ENCODE measurements around the gene FLOT1. TPM values are rescaled to one million over a fixed set of nuclear protein-coding genes. Genes with fewer than 3 reads are reported as not detected.
A peak's percentile ranks its signal among the peaks of the same experiment; 100 is the strongest.

FLOT1 gene
- total and polyA plus RNA-seq, 2 of the 13 experiments (the other 11 are each of a cell fraction or from before 2014, with no cell fraction given) = 82.3 to 130 TPM

GRCh38 chr6:30749554-30750378 is 7.3 kb upstream of the FLOT1 start (continued):
- peak; percentile 11 for TF ChIP-seq PRDM10 (CRISPR knock-in tag; IDR thresholded peaks at IDR 0.05; ENCODE audit: low read depth)
- no peak for TF ChIP-seq KDM5B (CRISPR knock-in tag; IDR thresholded peaks at IDR 0.05; ENCODE audit: borderline replicate concordance)

DNA sequence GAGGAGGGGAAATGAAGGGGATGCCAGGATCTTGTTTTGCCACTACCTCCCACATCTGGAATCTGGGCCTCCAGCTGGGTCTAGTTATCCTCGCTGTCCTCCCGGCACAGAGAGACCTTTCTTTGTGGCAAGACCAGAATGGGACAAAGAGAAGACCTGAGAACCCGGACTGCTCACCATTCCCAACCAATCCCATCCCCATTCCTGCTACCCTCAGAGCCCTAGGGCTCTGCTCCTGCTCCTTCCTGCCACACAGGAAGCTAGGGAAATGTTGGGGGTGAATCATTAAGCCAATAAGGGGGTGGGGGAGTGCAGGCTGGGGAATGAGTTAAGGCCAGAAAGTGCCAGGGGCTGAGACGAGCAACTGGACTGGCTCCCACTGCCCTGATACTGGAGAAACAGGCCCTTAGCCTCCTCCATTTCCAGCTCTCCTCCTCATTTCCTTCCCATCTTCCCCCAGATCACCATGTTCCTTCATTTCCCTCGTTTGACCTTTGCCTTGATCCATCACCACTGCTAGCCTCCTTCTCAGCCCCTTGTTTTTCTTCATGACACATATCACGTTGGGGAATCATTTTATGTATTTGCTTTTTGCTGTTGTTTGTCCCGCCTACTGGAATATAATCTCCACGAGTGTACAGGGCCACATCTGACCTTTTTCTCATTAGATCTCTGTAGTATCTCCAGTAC is 6.5 kb upstream of the FLOT1 start:
- Histone ChIP-seq H2AFZ (ENCODE audit: low read length) (no peak overlapping the region), H3K4me2 (ENCODE audit: low read depth, low read length) (peak overlapping the region; percentile 92), H4K20me1 (ENCODE audit: insufficient read depth, low read length) (peaks cover 3% of the 10 kb centered on the region), H3K79me2 (ENCODE audit: insufficient read depth, low read length) (peaks cover 5% of the 10 kb centered on the region), H3K9me3 (ENCODE audit: low read length) (no peaks in the 10 kb centered on the region), H3K27ac (ENCODE audit: extremely low read length, insufficient read depth, low read length) (peak overlapping the region; percentile 76), H3K27me3 (ENCODE audit: control insufficient read depth in 1 of 2, insufficient read depth in 2 of 2, low read length in 2 of 2) (no peaks in the 10 kb centered on the region; a peak in 1 of 5 replicates), H3K9ac (ENCODE audit: insufficient read depth, low read depth, low read length) (peak overlapping the region; percentile 66), H3K4me1 (ENCODE audit: insufficient read depth, low read length) (peaks cover 85% of the 10 kb centered on the region), H3K36me3 (replicated peaks in 1 of 2; ENCODE audit: control insufficient read depth in 1 of 2, insufficient read depth in 2 of 2, low read length in 2 of 2) (no peaks in the 10 kb centered on the region), H3K4me3 (replicated peaks in 1 of 3; ENCODE audit: insufficient read depth in 1 of 3, low read depth in 2 of 3, low read length in 3 of 3) (peak overlapping the region; percentile 22 to 62 (median 36))
- ATAC-seq = peak; percentile 78
- ChIA-PET CTCF (ENCODE audit: low intra/inter-chr PET ratio, low total read pairs) (no interaction called here), POLR2A (interaction anchor here (0.6 to 16.9 kb wide), 20 partner anchors 8 to 165 kb away, joined by 3 to 414 read pairs (median 4); partner anchors contain the start of gene VARS2)
- intact Hi-C loops (cut with micrococcal nuclease; ENCODE audit: unreplicated experiment) (no loop called here), in situ Hi-C loops (cut with HindIII; ENCODE audit: extremely low pct_ligation_motif_present, low pct_unique_long_range_greater_than_20kb) (no loop called here)
- BruUV-seq (replicated peaks) = no TSS peak
- peak; percentile 23 for FAIRE-seq
- WGBS (ENCODE audit: low lambda C conversion rate) = 3% methylated on average over 8 of the region's 8 CpGs
- peak; percentile 87 for DNase-seq (ENCODE audit: low spot score)
- TF ChIP-seq, protein P1, sequence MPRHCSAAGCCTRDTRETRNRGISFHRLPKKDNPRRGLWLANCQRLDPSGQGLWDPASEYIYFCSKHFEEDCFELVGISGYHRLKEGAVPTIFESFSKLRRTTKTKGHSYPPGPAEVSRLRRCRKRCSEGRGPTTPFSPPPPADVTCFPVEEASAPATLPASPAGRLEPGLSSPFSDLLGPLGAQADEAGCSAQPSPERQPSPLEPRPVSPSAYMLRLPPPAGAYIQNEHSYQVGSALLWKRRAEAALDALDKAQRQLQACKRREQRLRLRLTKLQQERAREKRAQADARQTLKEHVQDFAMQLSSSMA (CRISPR knock-in tag; IDR thresholded peaks at IDR 0.05) = peak; percentile 80; the same call in 1 of the 2 replicates
- TF ChIP-seq SMAD9 (CRISPR knock-in tag; IDR thresholded peaks at IDR 0.05) (no peak), MAX (IDR thresholded peaks at IDR 0.05) (peak; percentile 46), ELF4 (CRISPR knock-in tag; IDR thresholded peaks at IDR 0.05; ENCODE audit: borderline replicate concordance) (no peak), MEF2D (CRISPR knock-in tag; IDR thresholded peaks at IDR 0.05) (peak; percentile 58), ZBTB37 (CRISPR knock-in tag; IDR thresholded peaks at IDR 0.05) (0 out of 2 replicates have a peak, but pooled peaks have one; percentile 36), ZNF235 (CRISPR knock-in tag; IDR thresholded peaks at IDR 0.05; ENCODE audit: borderline replicate concordance) (0 out of 2 replicates have a peak, but pooled peaks have one; percentile 60), SNRNP70 (IDR thresholded peaks at IDR 0.05; ENCODE audit: low read depth, low read length) (no peak), U2AF1 (optimal IDR thresholded peaks at IDR 0.05; ENCODE audit: low read depth, low read length) (peak; percentile 73), SNAI1 (CRISPR knock-in tag; IDR thresholded peaks at IDR 0.05; ENCODE audit: borderline replicate concordance) (peak; percentile 75), ZFP82 (CRISPR knock-in tag; IDR thresholded peaks at IDR 0.05; ENCODE audit: borderline replicate concordance) (no peak), ZNF446 (CRISPR knock-in tag; IDR thresholded peaks at IDR 0.05) (peak; percentile 44; the same call in 1 of the 2 replicates)
